Measurements from ENCODE around the gene EID3.

The EID3 gene

DNA sequence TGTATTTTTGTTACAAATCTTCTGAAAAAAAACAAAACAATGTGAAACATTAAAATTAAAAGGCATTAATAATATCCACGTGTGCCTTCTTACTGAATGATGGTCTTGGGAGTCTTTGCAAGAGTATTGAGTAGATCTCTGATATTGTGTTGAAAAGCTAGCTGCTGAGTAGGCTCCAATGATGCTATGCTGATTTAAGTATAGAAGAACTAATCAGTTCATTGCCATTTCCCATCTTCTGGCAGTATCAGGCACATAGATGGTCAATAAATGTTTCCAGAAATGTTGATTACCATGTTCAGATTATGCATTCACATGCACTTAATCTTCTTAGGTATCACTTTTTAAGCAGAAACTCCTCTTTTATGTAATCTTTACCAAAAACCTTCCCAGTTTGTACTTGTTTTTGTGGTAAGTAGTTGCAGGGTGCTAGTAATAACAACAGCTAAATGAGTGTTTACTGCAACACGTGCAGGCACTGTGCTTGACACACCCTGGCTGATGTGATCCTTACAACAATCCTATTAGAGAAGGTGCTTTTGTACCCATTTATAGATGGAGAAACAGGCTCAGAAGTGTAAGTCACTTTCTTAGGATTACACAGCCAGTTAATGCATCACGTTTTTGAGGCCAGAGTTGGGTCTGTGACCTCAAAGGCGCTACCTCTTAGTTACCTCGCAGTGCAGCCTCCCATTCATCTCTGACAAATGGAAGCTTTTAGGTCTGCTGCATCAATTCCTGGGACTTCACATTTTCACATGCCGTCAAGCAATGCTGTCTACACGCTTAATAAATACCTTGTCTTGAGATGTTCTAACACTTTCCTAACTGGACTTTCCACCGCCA is 46.9 kb downstream of the EID3 start:
- no peak overlapping the region for H3K4me3 ChIP-seq (ENCODE audit: low read depth, low read length)
- H3K36me3 ChIP-seq (ENCODE audit: insufficient read depth, low read length): peaks cover 70% of the 10 kb centered on the region
- peaks cover 7% of the 10 kb centered on the region for H3K4me1 ChIP-seq (ENCODE audit: control insufficient read depth, insufficient read depth, low read length, unreplicated experiment)
- H2AFZ ChIP-seq (ENCODE audit: low read length, unreplicated experiment): no peak overlapping the region
- no peaks in the 10 kb centered on the region for H3K27me3 ChIP-seq (ENCODE audit: insufficient read depth, low read length)
- no peak overlapping the region for H3K27ac ChIP-seq (ENCODE audit: low read depth, low read length)
- H3K79me2 ChIP-seq (ENCODE audit: control insufficient read depth, insufficient read depth, low read length, unreplicated experiment): peaks cover 9% of the 10 kb centered on the region

DNA sequence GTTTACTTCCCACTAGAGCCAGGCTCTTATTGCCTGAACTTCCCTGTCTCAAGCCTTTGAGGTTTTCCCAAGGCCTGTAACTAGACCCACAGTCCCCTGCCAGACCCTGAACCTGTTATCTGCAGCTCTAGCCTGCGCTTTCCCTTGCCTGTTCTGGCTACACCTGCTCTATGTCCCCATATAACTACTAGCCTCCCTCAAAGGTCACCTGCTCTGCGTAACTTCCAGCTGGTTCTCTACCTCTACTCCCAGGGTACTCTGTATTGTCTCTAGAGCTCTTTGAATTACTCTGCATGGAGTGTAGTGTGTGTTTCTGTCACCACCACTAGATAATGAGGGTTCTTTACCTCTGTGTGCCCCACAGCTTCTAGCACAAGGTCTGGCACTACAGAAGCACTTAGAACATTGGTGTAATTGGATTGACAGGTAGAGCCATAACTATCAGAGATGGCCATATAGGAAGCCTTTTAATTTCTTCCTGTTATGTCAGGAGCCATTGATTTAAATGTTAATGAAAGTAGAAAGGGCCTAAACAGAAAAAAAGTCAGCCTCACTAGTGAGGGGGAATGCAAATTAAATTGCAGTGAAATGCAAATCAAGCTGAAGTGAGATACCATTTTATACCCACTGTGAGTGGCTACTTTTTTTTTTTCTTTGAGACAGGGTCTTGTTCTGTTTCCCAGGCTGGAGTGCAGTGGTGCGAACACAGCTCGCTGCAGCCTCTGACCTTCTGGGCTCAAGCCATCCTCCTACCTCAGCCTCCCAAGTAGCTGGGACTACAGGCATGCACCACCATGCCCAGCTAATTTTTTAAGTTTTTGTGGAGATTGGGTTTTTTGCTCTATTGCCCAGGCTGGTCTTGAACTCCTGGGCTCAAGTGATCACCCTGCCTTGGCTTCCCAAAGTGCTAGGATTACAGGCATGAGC is 47.8 kb downstream of the EID3 start:
- 0 out of 2 replicates have a peak overlapping the region, but pooled peaks have one; percentile 10 for H3K27ac ChIP-seq (ENCODE audit: low read depth, low read length)
- H2AFZ ChIP-seq (ENCODE audit: low read length, unreplicated experiment): no peak overlapping the region
- peaks cover 68% of the 10 kb centered on the region for H3K36me3 ChIP-seq (ENCODE audit: insufficient read depth, low read length)
- peaks cover 8% of the 10 kb centered on the region for H3K79me2 ChIP-seq (ENCODE audit: control insufficient read depth, insufficient read depth, low read length, unreplicated experiment)
- H3K27me3 ChIP-seq (ENCODE audit: insufficient read depth, low read length): no peaks in the 10 kb centered on the region
- no peak overlapping the region for H3K4me3 ChIP-seq (ENCODE audit: low read depth, low read length)
- peaks cover 7% of the 10 kb centered on the region for H3K4me1 ChIP-seq (ENCODE audit: control insufficient read depth, insufficient read depth, low read length, unreplicated experiment)

DNA sequence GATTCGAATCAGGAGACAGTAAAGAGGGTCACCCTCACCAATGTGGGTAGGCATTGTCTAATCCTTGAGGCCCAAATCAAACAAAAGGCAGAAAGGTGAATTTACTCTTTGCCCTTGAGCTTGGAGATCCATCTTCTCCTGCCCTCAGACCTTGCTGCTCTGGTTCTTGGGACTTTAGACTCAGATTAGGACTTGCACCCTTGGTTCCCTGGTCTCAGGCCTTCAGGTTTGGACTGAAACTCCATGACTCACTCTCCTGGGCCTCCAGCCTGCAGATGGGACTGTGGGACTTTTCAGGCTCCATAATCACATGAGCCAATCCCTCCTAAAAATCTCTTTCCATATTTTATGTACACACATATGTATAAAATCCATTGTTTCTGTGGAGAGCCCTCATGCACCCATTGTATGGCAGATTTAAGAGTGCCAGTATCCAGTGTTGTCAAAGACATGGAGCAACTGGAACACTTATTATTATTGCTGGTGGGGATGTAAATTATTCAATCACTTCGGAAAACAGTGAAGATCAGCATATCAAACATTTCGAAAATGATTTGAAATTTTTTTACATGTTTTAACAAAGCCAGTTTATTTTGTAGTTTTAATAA is 48.7 kb downstream of the EID3 start:
- Histone ChIP-seq H3K36me3 (ENCODE audit: insufficient read depth, low read length) (peaks cover 62% of the 10 kb centered on the region), H3K27me3 (ENCODE audit: insufficient read depth, low read length) (no peaks in the 10 kb centered on the region), H3K4me3 (ENCODE audit: low read depth, low read length) (no peak overlapping the region), H3K79me2 (ENCODE audit: control insufficient read depth, insufficient read depth, low read length, unreplicated experiment) (peaks cover 8% of the 10 kb centered on the region), H3K27ac (ENCODE audit: low read depth, low read length) (0 out of 2 replicates have a peak overlapping the region, but pooled peaks have one; percentile 10), H2AFZ (ENCODE audit: low read length, unreplicated experiment) (no peak overlapping the region), H3K4me1 (ENCODE audit: control insufficient read depth, insufficient read depth, low read length, unreplicated experiment) (peaks cover 7% of the 10 kb centered on the region)

DNA sequence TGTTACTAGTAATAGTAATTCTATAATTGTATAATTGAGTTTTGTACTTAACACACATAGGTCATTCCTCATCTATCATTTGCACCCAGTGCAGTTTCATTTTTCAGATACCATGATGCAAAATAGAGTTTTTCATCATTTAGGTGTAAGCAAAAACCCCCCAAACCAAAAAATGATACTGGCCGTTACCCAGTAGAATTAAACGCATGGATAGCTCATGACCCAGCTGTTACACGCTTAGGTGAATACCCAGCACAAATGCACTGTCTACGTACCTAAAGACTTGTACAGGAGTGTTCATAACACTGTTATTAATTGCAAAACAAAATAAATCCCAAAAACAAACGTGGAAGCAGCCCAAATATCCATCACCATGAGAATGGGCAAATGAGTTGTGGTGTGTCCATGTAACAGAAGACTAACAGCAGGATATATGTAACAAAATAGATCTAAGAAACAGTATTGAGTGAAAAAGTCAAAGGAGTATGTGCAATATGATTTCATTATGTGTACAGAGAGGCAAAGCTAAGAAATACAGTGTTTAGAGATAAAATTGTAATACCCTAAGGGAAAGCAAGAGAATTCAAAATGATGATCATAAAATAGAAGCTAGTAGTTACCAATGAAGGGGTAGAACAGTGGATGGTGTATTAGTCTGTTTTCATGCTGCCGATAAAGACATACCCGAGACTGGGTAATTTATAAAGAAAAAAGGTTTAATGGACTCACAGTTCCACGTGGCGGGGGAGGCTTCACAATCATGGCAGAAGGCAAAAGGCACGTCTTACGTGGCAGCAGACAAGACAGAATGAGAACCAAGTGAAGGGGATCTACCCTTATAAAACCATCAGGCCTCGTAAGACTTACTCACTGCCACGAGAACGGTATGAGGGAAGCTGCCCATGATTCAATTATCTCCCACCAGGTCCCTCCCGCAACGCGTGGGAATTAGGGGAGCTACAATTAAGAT is 49.8 kb downstream of the EID3 start:
- Histone ChIP-seq H3K79me2 (ENCODE audit: control insufficient read depth, insufficient read depth, low read length, unreplicated experiment) (peaks cover 5% of the 10 kb centered on the region), H3K4me3 (ENCODE audit: low read depth, low read length) (no peak overlapping the region), H3K4me1 (ENCODE audit: control insufficient read depth, insufficient read depth, low read length, unreplicated experiment) (peaks cover 7% of the 10 kb centered on the region), H3K36me3 (ENCODE audit: insufficient read depth, low read length) (peaks cover 52% of the 10 kb centered on the region), H3K27ac (ENCODE audit: low read depth, low read length) (no peak overlapping the region), H3K27me3 (ENCODE audit: insufficient read depth, low read length) (no peaks in the 10 kb centered on the region), H2AFZ (ENCODE audit: low read length, unreplicated experiment) (no peak overlapping the region)

DNA sequence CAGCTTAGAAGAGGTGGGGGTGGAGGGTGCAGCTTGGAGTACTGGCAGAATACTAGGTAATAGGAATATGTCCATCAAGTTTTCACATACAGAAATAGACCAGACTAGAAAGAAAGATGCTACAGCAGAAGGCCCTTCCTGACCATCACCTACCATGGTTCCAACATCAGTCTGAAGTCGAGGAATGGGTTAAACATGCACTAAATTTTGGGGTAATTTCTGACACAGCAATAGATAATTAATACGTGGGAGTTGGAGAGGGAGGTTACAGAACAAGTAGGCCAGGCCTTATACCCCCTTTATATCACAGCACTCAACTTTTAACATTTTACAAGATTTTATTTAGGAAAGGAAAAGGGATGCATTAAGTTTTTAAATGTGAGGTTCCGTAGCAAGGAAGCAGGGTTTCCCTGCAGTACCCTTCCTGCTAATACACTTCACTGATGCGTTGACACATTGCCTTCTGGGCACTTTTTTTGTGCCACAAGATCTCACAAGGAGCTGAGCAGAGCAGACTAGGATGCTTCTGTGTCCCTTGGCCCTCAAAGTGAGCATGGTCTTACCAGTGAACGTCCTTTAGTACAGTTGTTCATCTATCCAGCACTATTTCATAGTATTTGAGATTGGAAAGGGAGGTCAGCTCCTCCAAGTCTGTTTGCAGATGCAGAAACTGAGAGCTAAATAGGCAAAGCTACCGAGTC is 50.8 kb downstream of the EID3 start:
- peaks cover 7% of the 10 kb centered on the region for H3K4me1 ChIP-seq (ENCODE audit: control insufficient read depth, insufficient read depth, low read length, unreplicated experiment)

More for the DNA sequence above, 50.8 kb downstream of the EID3 start:
- H2AFZ ChIP-seq (ENCODE audit: low read length, unreplicated experiment): no peak overlapping the region
- H3K4me3 ChIP-seq (ENCODE audit: low read depth, low read length): no peak overlapping the region
- no peaks in the 10 kb centered on the region for H3K27me3 ChIP-seq (ENCODE audit: insufficient read depth, low read length)
- H3K27ac ChIP-seq (ENCODE audit: low read depth, low read length): no peak overlapping the region
- peaks cover 43% of the 10 kb centered on the region for H3K36me3 ChIP-seq (ENCODE audit: insufficient read depth, low read length)
- H3K79me2 ChIP-seq (ENCODE audit: control insufficient read depth, insufficient read depth, low read length, unreplicated experiment): peaks cover 3% of the 10 kb centered on the region
